Measurements from ENCODE around the gene MACF1. TPM values are rescaled to one million over a fixed set of nuclear protein-coding genes. Genes with fewer than 3 reads are reported as not detected.

The MACF1 gene
- total and polyA plus RNA-seq, 4 donors = 69.1 to 966 (median 233) TPM

GRCh38 chr1:39305555-39305954 lies 101.1 kb downstream of the MACF1 start:
- no peak for DNase-seq
- WGBS, 2 donors = 67 to 76% methylated on average over 2 of the region's 2 CpGs
- H3K9ac ChIP-seq (ENCODE audit: insufficient read depth in 1 of 2, low read length in 2 of 2) = no peak overlapping the region
- no peak for ATAC-seq (ENCODE audit: insufficient read depth, low FRiP score)
- H3K9me3 ChIP-seq (ENCODE audit: control insufficient read depth in 4 of 4, insufficient read depth in 3 of 4, low read length in 3 of 4) = peaks cover 0 to 2% (median 0%) of the 10 kb centered on the region in 4 donors
- H3K27me3 ChIP-seq (ENCODE audit: control insufficient read depth in 3 of 3, insufficient read depth in 3 of 3, low read length in 2 of 3) = no peaks in the 10 kb centered on the region
- no peak overlapping the region for H3K4me3 ChIP-seq
- H3K36me3 ChIP-seq (ENCODE audit: control insufficient read depth in 4 of 4, insufficient read depth in 4 of 4, low read length in 4 of 4) = peaks cover 23 to 52% (median 31%) of the 10 kb centered on the region in 4 donors
- TF ChIP-seq CTCF (IDR thresholded peaks at IDR 0.05; ENCODE audit: control extremely low read depth, extremely low read depth) = no peak
- no peak overlapping the region for H3K27ac ChIP-seq (ENCODE audit: low read depth in 1 of 2, low read length in 1 of 2)
- no peaks in the 10 kb centered on the region for H3K4me1 ChIP-seq (ENCODE audit: control insufficient read depth in 5 of 5, insufficient read depth in 5 of 5, low read length in 5 of 5)

- no peaks in the 10 kb centered on the region for H3K9me3 ChIP-seq (ENCODE audit: control insufficient read depth in 4 of 4, insufficient read depth in 3 of 4, low read length in 3 of 4)
- no peak for ATAC-seq (ENCODE audit: insufficient read depth, low FRiP score)
- TF ChIP-seq CTCF (IDR thresholded peaks at IDR 0.05; ENCODE audit: control extremely low read depth, extremely low read depth) = no peak
- 81 to 91% methylated on average over 6 of the region's 6 CpGs for WGBS, 2 donors
- no peaks in the 10 kb centered on the region for H3K27me3 ChIP-seq (ENCODE audit: control insufficient read depth in 3 of 3, insufficient read depth in 3 of 3, low read length in 2 of 3)
- no peak overlapping the region for H3K4me3 ChIP-seq
- no peaks in the 10 kb centered on the region for H3K4me1 ChIP-seq (ENCODE audit: control insufficient read depth in 5 of 5, insufficient read depth in 5 of 5, low read length in 5 of 5)
- peaks cover 16 to 50% (median 40%) of the 10 kb centered on the region in 4 donors for H3K36me3 ChIP-seq (ENCODE audit: control insufficient read depth in 4 of 4, insufficient read depth in 4 of 4, low read length in 4 of 4)
- no peak overlapping the region for H3K27ac ChIP-seq (ENCODE audit: low read depth in 1 of 2, low read length in 1 of 2)
- DNase-seq = no peak
- H3K9ac ChIP-seq (ENCODE audit: insufficient read depth in 1 of 2, low read length in 2 of 2) = no peak overlapping the region
Observed at GRCh38 chr1:39310015-39310414, 105.5 kb downstream of the MACF1 start.

- no peak for TF ChIP-seq CTCF (IDR thresholded peaks at IDR 0.05; ENCODE audit: control extremely low read depth, extremely low read depth)
- Histone ChIP-seq H3K27me3 (ENCODE audit: control insufficient read depth in 3 of 3, insufficient read depth in 3 of 3, low read length in 2 of 3) (no peaks in the 10 kb centered on the region), H3K4me3 (no peak overlapping the region), H3K4me1 (ENCODE audit: control insufficient read depth in 5 of 5, insufficient read depth in 5 of 5, low read length in 5 of 5) (no peaks in the 10 kb centered on the region), H3K9ac (ENCODE audit: insufficient read depth in 1 of 2, low read length in 2 of 2) (no peak overlapping the region), H3K36me3 (ENCODE audit: control insufficient read depth in 4 of 4, insufficient read depth in 4 of 4, low read length in 4 of 4) (peaks cover 16 to 50% (median 45%) of the 10 kb centered on the region in 4 donors), H3K9me3 (ENCODE audit: control insufficient read depth in 4 of 4, insufficient read depth in 3 of 4, low read length in 3 of 4) (no peaks in the 10 kb centered on the region), H3K27ac (ENCODE audit: low read depth in 1 of 2, low read length in 1 of 2) (no peak overlapping the region)
- ATAC-seq (ENCODE audit: insufficient read depth, low FRiP score) (no peak), DNase-seq (no peak)
- 82 to 94% methylated on average over 4 of the region's 4 CpGs for WGBS, 2 donors
Observed at GRCh38 chr1:39310691-39311090, 106.2 kb downstream of the MACF1 start.

DNA sequence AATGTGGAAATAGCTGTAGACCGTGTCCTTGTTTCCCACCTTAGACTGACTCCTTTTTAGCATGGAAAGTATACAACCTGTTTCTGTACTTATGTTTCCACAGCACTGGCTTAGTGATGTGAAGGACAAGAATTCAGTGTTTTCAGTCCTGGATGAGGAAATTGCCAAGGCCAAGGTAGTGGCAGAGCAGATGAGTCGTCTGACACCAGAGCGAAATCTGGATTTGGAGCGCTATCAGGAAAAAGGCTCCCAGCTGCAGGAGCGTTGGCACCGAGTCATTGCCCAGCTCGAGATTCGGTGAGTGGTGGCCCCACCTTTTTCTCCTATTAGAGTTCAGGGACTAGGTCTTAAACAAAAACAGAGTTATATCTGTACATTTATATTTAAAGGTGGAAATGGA lies 112.6 kb downstream of the MACF1 start:
- no peaks in the 10 kb centered on the region for H3K4me1 ChIP-seq (ENCODE audit: control insufficient read depth in 5 of 5, insufficient read depth in 5 of 5, low read length in 5 of 5)
- 90 to 92% methylated on average over 8 of the region's 8 CpGs for WGBS, 2 donors
- ATAC-seq (ENCODE audit: insufficient read depth, low FRiP score) = no peak
- no peak for TF ChIP-seq CTCF (IDR thresholded peaks at IDR 0.05; ENCODE audit: control extremely low read depth, extremely low read depth)
- no peak overlapping the region for H3K27ac ChIP-seq (ENCODE audit: low read depth in 1 of 2, low read length in 1 of 2)
- H3K9ac ChIP-seq (ENCODE audit: insufficient read depth in 1 of 2, low read length in 2 of 2) = no peak overlapping the region
- DNase-seq = no peak
- H3K36me3 ChIP-seq (ENCODE audit: control insufficient read depth in 4 of 4, insufficient read depth in 4 of 4, low read length in 4 of 4) = peaks cover 31 to 76% (median 59%) of the 10 kb centered on the region in 4 donors
- H3K9me3 ChIP-seq (ENCODE audit: control insufficient read depth in 4 of 4, insufficient read depth in 3 of 4, low read length in 3 of 4) = no peaks in the 10 kb centered on the region
- no peaks in the 10 kb centered on the region for H3K27me3 ChIP-seq (ENCODE audit: control insufficient read depth in 3 of 3, insufficient read depth in 3 of 3, low read length in 2 of 3)
- no peak overlapping the region for H3K4me3 ChIP-seq
